Nephron progenitor cell (in vitro differentiated cells): ENCODE measurements around the gene HSPB6.

Experiments
- DNase-seq: peaks from one replicate; pipeline ENCODE4 v3.0.0; 2021
- H3K27ac Mint-ChIP-seq: 2 replicates; pipeline ENCODE4 v1.8.0; 2021; ENCODE audit warnings: mild to moderate bottlenecking, moderate library complexity, mixed read lengths
- H3K27me3 Mint-ChIP-seq: 2 replicates; pipeline ENCODE4 v1.8.0; 2021; ENCODE audit warnings: mild to moderate bottlenecking, low read depth, mixed read lengths; ENCODE audit not compliant: poor library complexity
- H3K36me3 Mint-ChIP-seq: 2 replicates; pipeline ENCODE4 v1.8.0; 2021; ENCODE audit warnings: low read depth, mixed read lengths
- H3K4me1 Mint-ChIP-seq: 2 replicates; pipeline ENCODE4 v1.8.0; 2021; ENCODE audit warnings: mixed read lengths
- H3K4me3 Mint-ChIP-seq: 2 replicates; pipeline ENCODE4 v1.8.0; 2021; ENCODE audit warnings: mild to moderate bottlenecking, moderate library complexity, mixed read lengths
- H3K9me3 Mint-ChIP-seq: 2 replicates; pipeline ENCODE4 v1.8.0; 2021; ENCODE audit warnings: mild to moderate bottlenecking, moderate library complexity, mixed read lengths
- CTCF ChIP-seq: fragments of 200-600 bp; sonication (generic); IDR thresholded peaks from 2 replicates; pipeline ENCODE4 v1.5.0; 2021; ENCODE audit warnings: antibody characterized with exemption

The HSPB6 gene

GRCh38 chr19:35730326-35730725, 26.5 kb downstream of the HSPB6 start:
- H3K4me1 Mint-ChIP-seq, result no peaks in the 10 kb centered on the region
- peaks cover 49% of the 10 kb centered on the region for H3K36me3 Mint-ChIP-seq
- DNase-seq, result no peak
- no peak for TF ChIP-seq CTCF
- no peaks in the 10 kb centered on the region for H3K9me3 Mint-ChIP-seq
- no peak overlapping the region for H3K27ac Mint-ChIP-seq
- no peak overlapping the region for H3K4me3 Mint-ChIP-seq
- H3K27me3 Mint-ChIP-seq, result peaks cover 3% of the 10 kb centered on the region

- H3K27ac Mint-ChIP-seq, result no peak overlapping the region
- no peaks in the 10 kb centered on the region for H3K4me1 Mint-ChIP-seq
- no peak overlapping the region for H3K4me3 Mint-ChIP-seq
- TF ChIP-seq CTCF, result no peak
- no peaks in the 10 kb centered on the region for H3K9me3 Mint-ChIP-seq
- no peak for DNase-seq
- peaks cover 48% of the 10 kb centered on the region for H3K36me3 Mint-ChIP-seq
- H3K27me3 Mint-ChIP-seq, result no peaks in the 10 kb centered on the region
Observed at GRCh38 chr19:35729763-35730162, 27.1 kb downstream of the HSPB6 start.

GRCh38 chr19:35729021-35729420, 27.8 kb downstream of the HSPB6 start:
- Mint-ChIP-seq H3K36me3 (peaks cover 45% of the 10 kb centered on the region), H3K9me3 (no peaks in the 10 kb centered on the region), H3K4me1 (no peaks in the 10 kb centered on the region), H3K4me3 (no peak overlapping the region), H3K27me3 (no peaks in the 10 kb centered on the region), H3K27ac (no peak overlapping the region)
- TF ChIP-seq CTCF, result no peak
- no peak for DNase-seq

GRCh38 chr19:35727956-35728706, 28.7 kb downstream of the HSPB6 start:
- Mint-ChIP-seq H3K27me3 (no peaks in the 10 kb centered on the region), H3K4me1 (no peaks in the 10 kb centered on the region), H3K4me3 (no peak overlapping the region), H3K9me3 (no peaks in the 10 kb centered on the region), H3K27ac (no peak overlapping the region), H3K36me3 (peaks cover 48% of the 10 kb centered on the region)
- no peak for DNase-seq
- no peak for TF ChIP-seq CTCF

- no peak for TF ChIP-seq CTCF
- no peak for DNase-seq
- H3K36me3 Mint-ChIP-seq, result peaks cover 49% of the 10 kb centered on the region
Observed at GRCh38 chr19:35727053-35727955, 29.5 kb downstream of the HSPB6 start.

More at GRCh38 chr19:35727053-35727955, 29.5 kb downstream of the HSPB6 start:
- Mint-ChIP-seq H3K4me3 (no peak overlapping the region), H3K4me1 (no peaks in the 10 kb centered on the region), H3K27ac (no peak overlapping the region), H3K27me3 (no peaks in the 10 kb centered on the region), H3K9me3 (no peaks in the 10 kb centered on the region)
